T47D (cell line): ENCODE measurements around the gene ADTRP.
"Not testable (repeated sequence)": the region's sequence is repeated elsewhere in the genome, so short reads cannot be mapped to it uniquely, and the experiment has no call there.

Experiments
- DNase-seq, 2 experiments: peaks; one replicate each; pipeline versions ENCODE4 v3.0.0 to v3.0.0-alpha.2; 2011 to 2012; ENCODE audit warnings: low read depth in 1 of 2, low spot score in 1 of 2
- JUND ChIP-seq: IDR thresholded peaks from 2 replicates; pipeline ENCODE4 v1.6.1; 2012; ENCODE audit warnings: low read depth
- in situ Hi-C: cut with HindIII; loops from 2 replicates; pipeline ENCODE4 v1.10.0; 2016; ENCODE audit warnings: low sequenced_read_pairs, low pct_unique_long_range_greater_than_20kb

The ADTRP gene

DNA sequence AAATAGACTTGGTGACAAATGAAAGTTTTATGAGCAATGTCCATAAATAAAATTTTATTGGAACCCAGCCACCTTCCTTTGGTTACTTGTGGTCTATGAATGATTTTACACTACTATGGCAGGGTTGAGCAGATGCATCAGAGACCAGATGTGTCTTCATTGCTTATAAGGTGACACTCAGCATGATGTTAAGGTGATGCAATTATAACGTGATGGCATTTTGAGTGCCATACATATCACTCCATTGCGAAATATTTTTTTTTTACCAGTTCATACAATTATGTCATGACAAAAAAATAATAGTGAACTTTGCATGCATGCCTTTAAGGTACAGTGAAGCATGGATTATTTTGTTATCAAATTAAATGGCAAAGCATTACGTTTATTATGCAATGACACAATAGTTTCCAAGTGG lies 96.0 kb downstream of the ADTRP start:
- DNase-seq = no peak
- in situ Hi-C loops = no loop called here

DNA sequence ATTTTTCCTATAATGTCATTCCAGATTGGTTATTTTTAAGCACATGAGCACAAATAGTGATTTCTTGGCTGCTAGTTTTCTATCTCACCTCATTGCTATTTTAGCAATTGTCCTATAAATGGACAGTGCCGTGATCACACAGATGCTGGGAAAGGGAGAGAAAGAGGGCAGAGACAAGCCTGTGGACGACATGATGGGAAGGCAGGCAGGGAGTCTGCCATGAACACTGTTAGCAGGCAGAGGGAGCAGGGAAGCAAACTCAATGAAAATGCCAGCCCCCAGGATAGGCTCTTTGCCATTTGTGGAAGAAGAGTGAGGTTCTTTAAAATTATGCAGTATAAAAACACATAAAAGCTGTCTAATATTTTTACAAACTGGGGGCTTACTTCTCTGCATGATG lies 96.8 kb downstream of the ADTRP start:
- no peak for TF ChIP-seq JUND
- no peak for DNase-seq
- in situ Hi-C loops = no loop called here

More for the DNA sequence above, 96.0 kb downstream of the ADTRP start:
- TF ChIP-seq JUND = no peak

DNA sequence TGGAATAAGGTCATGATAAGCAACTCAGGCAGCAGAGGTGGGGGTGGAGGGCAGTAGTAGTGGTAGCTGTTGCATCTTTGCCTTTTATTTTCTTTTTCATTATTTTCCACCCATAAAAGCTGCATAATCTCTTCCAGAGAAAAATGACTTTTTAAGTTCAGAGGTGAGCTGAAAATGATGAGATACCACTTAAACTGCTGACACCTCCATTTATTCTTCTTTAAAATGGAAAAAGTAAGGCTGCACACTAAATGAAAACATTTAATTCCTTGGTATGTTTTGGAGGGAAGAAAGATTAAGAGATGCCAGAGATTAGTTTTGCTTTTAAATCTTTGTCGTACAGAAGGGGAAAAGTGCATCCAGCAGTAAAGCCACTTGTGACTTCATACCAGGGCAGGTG lies 97.2 kb downstream of the ADTRP start:
- in situ Hi-C loops = no loop called here

DNA sequence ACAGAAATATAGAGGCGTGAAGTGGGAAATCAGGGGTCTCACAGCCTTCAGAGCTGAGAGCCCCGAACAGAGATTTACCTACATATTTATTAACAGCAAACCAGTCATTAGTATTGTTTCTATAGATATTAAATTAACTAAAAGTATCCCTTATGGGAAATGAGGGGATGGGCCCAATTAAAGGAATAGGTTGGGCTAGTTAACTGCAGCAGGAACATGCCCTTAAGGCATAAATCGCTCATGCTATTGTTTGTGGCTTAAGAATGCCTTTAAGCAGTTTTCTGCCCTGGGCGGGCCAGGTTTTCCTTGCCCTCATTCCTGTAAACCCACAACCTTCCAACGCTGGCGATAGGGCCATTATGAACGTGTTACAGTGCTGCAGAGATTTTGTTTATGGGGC lies 98.1 kb downstream of the ADTRP start:
- DNase-seq, in situ Hi-C loops: not testable (repeated sequence)

More for the DNA sequence above, 97.2 kb downstream of the ADTRP start:
- no peak for TF ChIP-seq JUND
- no peak for DNase-seq

DNA sequence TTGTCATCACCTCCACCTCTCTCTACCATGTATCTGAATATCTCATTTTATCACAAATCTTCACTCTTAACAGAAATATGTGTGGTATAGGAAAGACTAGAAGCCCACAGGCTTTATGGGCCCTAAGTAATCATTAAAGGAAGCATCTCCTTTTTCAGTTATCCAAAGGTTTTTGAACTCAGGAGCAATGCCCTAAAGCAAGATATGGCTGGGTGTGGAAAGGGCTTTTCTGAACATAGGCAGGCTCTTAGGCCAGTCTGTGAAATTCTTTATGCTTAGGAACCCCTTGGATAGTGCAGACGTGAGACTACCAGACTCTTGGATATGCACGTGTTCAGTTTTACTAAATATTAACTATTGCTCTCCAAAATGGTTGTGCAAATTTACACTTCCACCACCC lies 99.5 kb downstream of the ADTRP start:
- DNase-seq = no peak
- in situ Hi-C loops = no loop called here
- TF ChIP-seq JUND = no peak

DNA sequence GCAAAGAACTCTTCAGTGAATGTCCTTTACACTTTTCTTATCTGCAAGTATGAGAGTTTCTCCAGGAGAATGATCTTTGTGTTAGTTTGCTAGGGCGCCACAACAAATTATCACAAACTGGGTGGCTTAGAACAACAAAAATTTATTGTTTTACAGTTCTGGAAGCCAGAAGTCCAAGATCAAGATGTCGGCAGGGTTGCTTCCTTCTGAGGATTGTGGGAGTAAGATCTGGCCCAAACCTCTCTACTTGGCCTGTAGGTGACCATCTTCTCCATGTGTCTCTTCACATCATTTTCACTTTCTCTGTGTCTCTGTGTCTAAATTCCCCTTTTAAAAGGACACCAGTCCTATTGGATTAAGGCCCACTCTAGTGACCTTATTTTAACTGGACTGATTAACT lies 103.0 kb downstream of the ADTRP start:
- no peak for DNase-seq
- no peak for TF ChIP-seq JUND
- in situ Hi-C loops = no loop called here

DNA sequence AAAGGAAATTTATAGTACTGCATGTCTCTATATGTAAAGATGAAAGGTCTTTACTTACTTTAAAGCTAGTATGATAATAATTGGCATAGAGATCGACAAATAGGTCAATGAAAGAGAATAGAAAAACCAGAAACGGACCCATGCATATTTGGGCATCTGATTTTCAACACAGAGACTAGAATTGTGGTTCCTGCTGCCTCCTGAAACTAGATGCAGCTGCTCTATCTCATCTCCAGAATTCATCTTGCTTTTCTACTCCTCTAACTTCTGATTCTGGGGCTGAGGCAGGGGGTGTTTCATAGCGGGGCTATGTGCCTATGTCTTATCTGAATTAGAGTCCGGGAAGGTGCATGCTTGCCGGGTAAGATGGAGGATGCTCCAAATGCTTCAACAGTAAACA lies 105.9 kb downstream of the ADTRP start:
- TF ChIP-seq JUND = no peak
- no peak for DNase-seq
- in situ Hi-C loops = no loop called here

DNA sequence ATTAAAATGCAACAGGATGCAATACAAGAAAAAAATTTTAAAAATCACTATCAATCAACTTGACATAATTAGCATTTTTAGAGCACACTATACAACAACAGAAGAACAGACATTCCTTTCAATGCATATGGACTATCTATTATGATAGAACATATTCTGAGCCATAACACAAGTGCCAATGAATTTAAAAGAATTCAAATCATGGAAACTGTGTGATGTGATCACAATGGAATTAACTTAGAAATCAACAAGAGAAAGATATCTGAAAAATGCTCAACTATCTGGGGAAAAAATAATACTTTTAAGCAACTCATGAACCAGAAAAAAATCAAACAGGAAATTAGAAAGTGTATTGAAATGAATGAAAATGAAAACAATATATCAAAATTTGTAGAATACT lies 106.3 kb downstream of the ADTRP start:
- TF ChIP-seq JUND = no peak
- in situ Hi-C loops = no loop called here
- no peak for DNase-seq

DNA sequence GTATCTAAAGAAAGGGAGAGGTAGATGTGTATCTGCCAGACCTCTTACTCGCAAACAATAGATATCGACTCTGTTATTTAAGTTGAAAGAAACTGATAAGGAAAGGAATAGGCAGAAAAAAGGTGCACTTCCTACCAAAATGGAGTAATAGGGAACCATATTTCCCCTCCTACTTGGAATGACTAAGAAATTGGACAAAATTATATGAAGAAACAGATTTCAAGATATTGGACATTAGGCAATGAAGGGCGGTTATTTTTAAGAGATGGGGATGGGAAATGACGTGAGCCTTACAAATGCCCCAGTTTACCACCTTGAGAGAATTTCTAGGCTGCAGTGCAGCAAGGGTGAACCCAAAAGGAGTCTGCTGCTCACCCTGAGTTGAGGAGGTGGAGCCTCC lies 108.9 kb downstream of the ADTRP start:
- no peak for TF ChIP-seq JUND
- no peak for DNase-seq
- in situ Hi-C loops = no loop called here

DNA sequence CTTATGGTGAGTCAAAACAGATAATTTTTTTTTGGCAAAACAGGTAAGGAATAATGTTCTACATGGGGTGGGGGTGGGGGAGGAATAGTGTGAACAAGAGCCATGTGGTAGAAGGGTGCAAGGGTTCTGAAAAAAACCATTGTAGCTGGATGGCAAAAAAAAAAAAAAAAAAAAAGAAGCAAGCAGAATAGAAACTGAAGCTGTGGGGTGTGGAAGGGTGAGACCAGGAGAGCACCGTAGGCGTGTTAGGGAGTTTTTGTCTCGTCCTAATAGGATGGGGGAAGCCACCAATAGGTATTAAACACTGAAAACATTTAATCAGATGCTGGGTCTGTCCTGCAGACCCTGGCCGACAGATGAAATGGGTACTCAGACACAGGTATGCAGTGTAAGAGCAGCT lies 110.1 kb downstream of the ADTRP start:
- no peak for TF ChIP-seq JUND
- no peak for DNase-seq
- in situ Hi-C loops = no loop called here

DNA sequence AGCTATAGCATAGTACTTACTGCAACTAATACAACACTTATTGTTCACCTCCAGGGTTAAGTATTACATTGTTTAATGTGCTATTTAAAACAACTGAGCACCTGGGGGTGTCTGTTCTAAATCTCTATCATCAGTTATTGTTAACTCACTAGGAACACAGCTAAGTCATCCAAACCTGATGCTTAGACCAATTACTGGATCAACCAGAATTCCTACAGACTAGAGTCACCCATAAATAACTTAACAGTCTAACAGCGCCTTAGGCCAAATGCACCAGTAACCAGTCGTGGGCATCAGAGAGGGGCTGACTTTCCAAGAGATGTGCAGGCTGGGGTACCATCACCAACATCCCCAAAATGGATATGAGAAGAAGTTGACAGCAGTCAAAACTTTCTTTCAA lies 110.7 kb downstream of the ADTRP start:
- no peak for TF ChIP-seq JUND
- DNase-seq = peak in 1 of 2 experiments; percentile 22
- in situ Hi-C loops = no loop called here

DNA sequence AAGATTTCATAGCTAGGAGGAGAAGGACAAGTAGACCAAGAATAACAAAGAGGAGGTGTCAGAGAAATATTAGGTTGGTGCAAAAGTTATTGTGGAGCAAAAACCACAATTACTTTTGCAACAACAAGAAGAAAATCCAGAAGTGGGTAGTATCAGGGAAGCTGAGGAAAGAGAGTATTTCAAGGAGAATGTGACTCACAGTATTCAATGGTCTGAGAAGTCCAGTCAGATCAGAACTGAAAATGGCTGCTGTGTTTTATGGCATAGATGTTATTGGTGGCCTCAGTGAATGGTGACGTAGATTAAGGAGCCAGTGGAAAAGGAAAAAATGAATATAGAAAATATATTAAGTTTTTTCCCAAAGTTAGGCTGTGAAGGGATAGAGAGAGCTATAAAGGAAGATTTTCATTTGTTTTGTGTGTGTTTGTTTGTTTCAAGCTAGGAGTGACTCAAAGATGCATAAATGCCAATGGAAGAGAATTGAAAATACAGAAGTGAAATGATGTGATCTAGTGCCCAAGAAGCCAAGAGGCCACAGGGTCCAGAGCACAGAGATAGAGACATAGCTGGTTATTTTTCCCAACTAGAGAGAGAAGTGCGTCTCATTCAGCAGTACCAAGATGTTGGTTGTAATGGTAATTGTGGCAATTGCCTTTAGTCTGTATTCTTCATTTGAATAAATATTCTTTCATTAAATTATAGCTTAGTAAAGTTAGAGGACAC lies 112.8 kb downstream of the ADTRP start:
- no peak for TF ChIP-seq JUND
- in situ Hi-C loops = no loop called here
- no peak for DNase-seq
